ENCODE measurements around the gene ITGB7.
A peak's percentile ranks its signal among the peaks of the same experiment; 100 is the strongest.

- TF ChIP-seq JUN (CRISPR knock-in tag; IDR thresholded peaks at IDR 0.05) (no peak), CTCF (IDR thresholded peaks at IDR 0.05) (peak; percentile 97), PREB (CRISPR knock-in tag; IDR thresholded peaks at IDR 0.05; ENCODE audit: borderline replicate concordance) (no peak), ZNF263 (CRISPR knock-in tag; IDR thresholded peaks at IDR 0.05; ENCODE audit: low read depth) (no peak), USF2 (CRISPR knock-in tag; IDR thresholded peaks at IDR 0.05) (no peak), ATF3 (CRISPR knock-in tag; conservative IDR thresholded peaks at IDR 0.05) (peak; percentile 84), RORB (CRISPR knock-in tag; IDR thresholded peaks at IDR 0.05) (no peak), MAX (CRISPR knock-in tag; IDR thresholded peaks at IDR 0.05) (peak; percentile 77; the same call in 1 of the 2 replicates), AFF4 (CRISPR knock-in tag; IDR thresholded peaks at IDR 0.05; ENCODE audit: borderline replicate concordance) (no peak), TEAD1 (CRISPR knock-in tag; IDR thresholded peaks at IDR 0.05) (no peak), E2F4 (CRISPR knock-in tag; IDR thresholded peaks at IDR 0.05; ENCODE audit: borderline replicate concordance, low read depth) (no peak), STAT6 (CRISPR knock-in tag; conservative IDR thresholded peaks at IDR 0.05; ENCODE audit: low read depth) (no peak)
Observed at GRCh38 chr12:53159195-53159839, 47.7 kb downstream of the ITGB7 start.

Measured in WTC11 (cell line).